Glutamatergic neuron (in vitro differentiated cells): ENCODE measurements around the gene MAP2K7. TPM values are rescaled to one million over a fixed set of nuclear protein-coding genes. Genes with fewer than 3 reads are reported as not detected.

ENCODE experiments used
- DNase-seq: peaks from one replicate; pipeline ENCODE4 v3.0.0; 2022
- H3K27ac Mint-ChIP-seq: one replicate; pipeline ENCODE4 v1.8.0; 2020; ENCODE audit warnings: mild to moderate bottlenecking, mixed read lengths, inconsistent platforms; ENCODE audit not compliant: unreplicated experiment
- H3K27me3 Mint-ChIP-seq: one replicate; pipeline ENCODE4 v1.8.0; 2020; ENCODE audit warnings: mild to moderate bottlenecking, moderate library complexity, mixed read lengths, inconsistent platforms; ENCODE audit not compliant: unreplicated experiment
- H3K36me3 Mint-ChIP-seq: one replicate; pipeline ENCODE4 v1.8.0; 2020; ENCODE audit warnings: mild to moderate bottlenecking, mixed read lengths, inconsistent platforms; ENCODE audit not compliant: unreplicated experiment
- H3K4me1 Mint-ChIP-seq: one replicate; pipeline ENCODE4 v1.8.0; 2020; ENCODE audit warnings: mild to moderate bottlenecking, low read depth, mixed read lengths, inconsistent platforms; ENCODE audit not compliant: unreplicated experiment
- H3K4me3 Mint-ChIP-seq: one replicate; pipeline ENCODE4 v1.8.0; 2020; ENCODE audit warnings: mild to moderate bottlenecking, mixed read lengths, inconsistent platforms; ENCODE audit not compliant: unreplicated experiment
- H3K9me3 Mint-ChIP-seq: one replicate; pipeline ENCODE4 v1.8.0; 2020; ENCODE audit warnings: mild to moderate bottlenecking, moderate library complexity, mixed read lengths, inconsistent platforms; ENCODE audit not compliant: unreplicated experiment
- CTCF ChIP-seq: fragments of 200-600 bp; sonication (generic); IDR thresholded peaks from one replicate; pipeline ENCODE4 v1.5.0; 2021; ENCODE audit not compliant: partially characterized antibody, unreplicated experiment
- total RNA-seq: library from RNA; stranded (reverse); fragmentation: NEBNext Ultra II Directional; extraction: Animal tissue kit (Norgen Biotek cat#: 25700); gene quantifications from one replicate; pipeline ENCODE4 v1.2.1, GENCODE V29; 2021; ENCODE audit not compliant: unreplicated experiment

Gene MAP2K7
- total RNA-seq, 1 donor from 2014 or later: 44.2 TPM

GRCh38 chr19:7883105-7883504 lies 20.6 kb upstream of the MAP2K7 start:
- no peaks in the 10 kb centered on the region for H3K36me3 Mint-ChIP-seq
- peaks cover 5% of the 10 kb centered on the region for H3K9me3 Mint-ChIP-seq
- H3K27ac Mint-ChIP-seq: no peak overlapping the region
- peaks cover 9% of the 10 kb centered on the region for H3K27me3 Mint-ChIP-seq
- peaks cover 2% of the 10 kb centered on the region for H3K4me1 Mint-ChIP-seq
- TF ChIP-seq CTCF: no peak
- no peak overlapping the region for H3K4me3 Mint-ChIP-seq
- no peak for DNase-seq

- H3K4me1 Mint-ChIP-seq: no peaks in the 10 kb centered on the region
- no peaks in the 10 kb centered on the region for H3K36me3 Mint-ChIP-seq
- no peak overlapping the region for H3K27ac Mint-ChIP-seq
- H3K27me3 Mint-ChIP-seq: peaks cover 9% of the 10 kb centered on the region
- no peak for DNase-seq
- TF ChIP-seq CTCF: no peak
- H3K4me3 Mint-ChIP-seq: no peak overlapping the region
- H3K9me3 Mint-ChIP-seq: peaks cover 5% of the 10 kb centered on the region
These were observed 19.7 kb upstream of the MAP2K7 start for GRCh38 chr19:7883796-7884570.

- no peaks in the 10 kb centered on the region for H3K36me3 Mint-ChIP-seq
- no peak for TF ChIP-seq CTCF
- H3K27me3 Mint-ChIP-seq: peaks cover 9% of the 10 kb centered on the region
- peaks cover 3% of the 10 kb centered on the region for H3K9me3 Mint-ChIP-seq
- H3K4me3 Mint-ChIP-seq: no peak overlapping the region
- no peak for DNase-seq
- H3K27ac Mint-ChIP-seq: no peak overlapping the region
- no peaks in the 10 kb centered on the region for H3K4me1 Mint-ChIP-seq
These were observed 17.9 kb upstream of the MAP2K7 start for GRCh38 chr19:7885818-7886217.

- no peak for TF ChIP-seq CTCF
- Mint-ChIP-seq H3K27me3 (peaks cover 6% of the 10 kb centered on the region), H3K4me1 (no peaks in the 10 kb centered on the region), H3K4me3 (no peak overlapping the region), H3K9me3 (peaks cover 3% of the 10 kb centered on the region), H3K36me3 (no peaks in the 10 kb centered on the region), H3K27ac (no peak overlapping the region)
- no peak for DNase-seq
These were observed 16.1 kb upstream of the MAP2K7 start for GRCh38 chr19:7887408-7888144.

GRCh38 chr19:7888145-7888825 lies 15.4 kb upstream of the MAP2K7 start, which contains the start of gene LRRC8E:
LRRC8E (plus strand) TSS chr19:7888510; CDS start chr19:7895604, 7,094 bp downstream.
- peak within 1 kb of the TSS; percentile 38 for H3K4me3 Mint-ChIP-seq
- H3K9me3 Mint-ChIP-seq: peaks cover 3% of the 10 kb centered on the region
- H3K27me3 Mint-ChIP-seq: peaks cover 6% of the 10 kb centered on the region
- TF ChIP-seq CTCF: no peak
- DNase-seq: peak; percentile 67
- no peaks in the 10 kb centered on the region for H3K36me3 Mint-ChIP-seq
- H3K4me1 Mint-ChIP-seq: no peaks in the 10 kb centered on the region
- no peak within 1 kb of the TSS for H3K27ac Mint-ChIP-seq
